Astrocyte (in vitro differentiated cells and primary cell): Measurements from ENCODE around the gene PKD1L1. TPM values are rescaled to one million over a fixed set of nuclear protein-coding genes. Genes with fewer than 3 reads are reported as not detected.

Source experiments
- DNase-seq: peaks from one replicate; pipeline ENCODE4 v3.0.0-alpha.2; 2010; ENCODE audit warnings: low read depth
- FAIRE-seq: peaks from 2 replicates; lab custom pipeline; 2011; peaks lifted over from hg19 to GRCh38; lab: Jason Lieb, UNC
- H2AFZ ChIP-seq: 2 replicates; pipeline ENCODE4 v1.6.0; 2012; ENCODE audit warnings: low read depth, low read length, inconsistent platforms
- H3K27ac ChIP-seq: 2 replicates; pipeline ENCODE4 v1.5.1; 2011; ENCODE audit warnings: low read depth, low read length, inconsistent platforms
- H3K27me3 ChIP-seq: 2 replicates; pipeline ENCODE4 v1.6.0; 2011; ENCODE audit warnings: low read length, inconsistent platforms; ENCODE audit not compliant: insufficient read depth
- H3K36me3 ChIP-seq: 2 replicates; pipeline ENCODE4 v1.5.1; 2011; ENCODE audit warnings: low read length, inconsistent platforms; ENCODE audit not compliant: insufficient read depth
- H3K4me1 ChIP-seq: 2 replicates; pipeline ENCODE4 v1.5.1; 2011; ENCODE audit warnings: low read length, inconsistent platforms; ENCODE audit not compliant: insufficient read depth
- H3K4me2 ChIP-seq: 2 replicates; pipeline ENCODE4 v1.6.0; 2012; ENCODE audit warnings: low read length, inconsistent platforms
- H3K4me3 ChIP-seq: 2 replicates; pipeline ENCODE4 v1.5.1; 2011; ENCODE audit warnings: low read depth, mild to moderate bottlenecking, low read length, inconsistent platforms; ENCODE audit not compliant: insufficient read depth
- H3K79me2 ChIP-seq: 2 replicates; pipeline ENCODE4 v1.6.0; 2012; ENCODE audit warnings: mild to moderate bottlenecking, low read length, inconsistent platforms; ENCODE audit not compliant: insufficient read depth
- H3K9ac ChIP-seq: 2 replicates; pipeline ENCODE4 v1.6.0; 2012; ENCODE audit warnings: mild to moderate bottlenecking, low read length, inconsistent platforms
- H3K9me3 ChIP-seq: 2 replicates; pipeline ENCODE4 v1.5.1; 2012; ENCODE audit warnings: low read depth, mild to moderate bottlenecking, low read length, inconsistent platforms; ENCODE audit not compliant: insufficient read depth
- H4K20me1 ChIP-seq: 2 replicates; pipeline ENCODE4 v1.6.0; 2012; ENCODE audit warnings: low read length, inconsistent platforms; ENCODE audit not compliant: insufficient read depth
- H3K27ac Mint-ChIP-seq: one replicate; pipeline ENCODE4 v1.8.0; 2021; ENCODE audit warnings: mild to moderate bottlenecking, mixed read lengths; ENCODE audit not compliant: unreplicated experiment
- H3K27me3 Mint-ChIP-seq: one replicate; pipeline ENCODE4 v1.8.0; 2021; ENCODE audit warnings: low read depth, mixed read lengths; ENCODE audit not compliant: unreplicated experiment
- H3K36me3 Mint-ChIP-seq: one replicate; pipeline ENCODE4 v1.8.0; 2021; ENCODE audit warnings: low read depth, mixed read lengths; ENCODE audit not compliant: unreplicated experiment
- H3K4me1 Mint-ChIP-seq: one replicate; pipeline ENCODE4 v1.8.0; 2021; ENCODE audit warnings: low read depth, mixed read lengths; ENCODE audit not compliant: unreplicated experiment
- H3K4me3 Mint-ChIP-seq: one replicate; pipeline ENCODE4 v1.8.0; 2021; ENCODE audit warnings: mild to moderate bottlenecking, moderate library complexity, mixed read lengths; ENCODE audit not compliant: unreplicated experiment
- H3K9me3 Mint-ChIP-seq: one replicate; pipeline ENCODE4 v1.8.0; 2021; ENCODE audit warnings: mild to moderate bottlenecking, mixed read lengths; ENCODE audit not compliant: unreplicated experiment
- CTCF ChIP-seq: IDR thresholded peaks from 2 replicates; pipeline ENCODE4 v1.5.1; 2011; ENCODE audit warnings: low read depth, mild to moderate bottlenecking, inconsistent platforms, low read length, moderate library complexity; ENCODE audit not compliant: insufficient read depth
- EZH2 ChIP-seq: IDR thresholded peaks from 2 replicates; pipeline ENCODE4 v1.6.1; 2012; ENCODE audit warnings: mild to moderate bottlenecking, low read length, inconsistent platforms; ENCODE audit not compliant: insufficient read depth
- total RNA-seq: library from RNA; stranded (reverse); gene quantifications from 2 replicates; pipeline ENCODE4 v1.2.1, GENCODE V29; 2021

PKD1L1 gene
- total RNA-seq, 1 donor from 2014 or later = 0.39 TPM

- peaks cover 3% of the 10 kb centered on the region for H3K4me1 ChIP-seq
- no peak for DNase-seq
- FAIRE-seq = no peak
- no peak overlapping the region for H2AFZ ChIP-seq
- Mint-ChIP-seq H3K4me3 (no peak overlapping the region), H3K27me3 (no peaks in the 10 kb centered on the region), H3K4me1 (peaks cover 3% of the 10 kb centered on the region), H3K36me3 (peaks cover 6% of the 10 kb centered on the region), H3K9me3 (no peaks in the 10 kb centered on the region), H3K27ac (no peak overlapping the region)
- H3K79me2 ChIP-seq = no peaks in the 10 kb centered on the region
- no peaks in the 10 kb centered on the region for H3K9me3 ChIP-seq
- H3K9ac ChIP-seq = no peak overlapping the region
- TF ChIP-seq EZH2 = no peak
- no peak for TF ChIP-seq CTCF
- no peak overlapping the region for H3K4me2 ChIP-seq
- no peaks in the 10 kb centered on the region for H4K20me1 ChIP-seq
- no peak overlapping the region for H3K27ac ChIP-seq
- no peak overlapping the region for H3K4me3 ChIP-seq
- H3K27me3 ChIP-seq = no peaks in the 10 kb centered on the region
- H3K36me3 ChIP-seq = no peaks in the 10 kb centered on the region
Observed at GRCh38 chr7:47875998-47876744, 72.1 kb downstream of the PKD1L1 start.

GRCh38 chr7:47875406-47875805, 72.9 kb downstream of the PKD1L1 start:
- no peaks in the 10 kb centered on the region for H3K79me2 ChIP-seq
- H3K36me3 ChIP-seq = no peaks in the 10 kb centered on the region
- H3K27ac Mint-ChIP-seq = no peak overlapping the region
- H3K27ac ChIP-seq = no peak overlapping the region
- H3K4me2 ChIP-seq = no peak overlapping the region
- peaks cover 6% of the 10 kb centered on the region for H3K36me3 Mint-ChIP-seq
- no peaks in the 10 kb centered on the region for H3K9me3 Mint-ChIP-seq
- no peak overlapping the region for H3K4me3 ChIP-seq
- no peak overlapping the region for H3K9ac ChIP-seq
- DNase-seq (no peak), FAIRE-seq (no peak)
- peaks cover 3% of the 10 kb centered on the region for H3K4me1 ChIP-seq
- TF ChIP-seq EZH2 (no peak), CTCF (no peak)
- no peaks in the 10 kb centered on the region for H3K9me3 ChIP-seq
- H3K27me3 ChIP-seq = no peaks in the 10 kb centered on the region
- H3K27me3 Mint-ChIP-seq = no peaks in the 10 kb centered on the region
- H4K20me1 ChIP-seq = no peaks in the 10 kb centered on the region
- no peak overlapping the region for H2AFZ ChIP-seq
- no peak overlapping the region for H3K4me3 Mint-ChIP-seq
- H3K4me1 Mint-ChIP-seq = peaks cover 3% of the 10 kb centered on the region

- no peaks in the 10 kb centered on the region for H4K20me1 ChIP-seq
- no peak overlapping the region for H3K27ac Mint-ChIP-seq
Observed at GRCh38 chr7:47873762-47874161, 74.5 kb downstream of the PKD1L1 start.

More at GRCh38 chr7:47873762-47874161, 74.5 kb downstream of the PKD1L1 start:
- Mint-ChIP-seq H3K36me3 (peaks cover 6% of the 10 kb centered on the region), H3K9me3 (no peaks in the 10 kb centered on the region), H3K4me3 (peak overlapping the region; percentile 12), H3K27me3 (no peaks in the 10 kb centered on the region), H3K4me1 (peaks cover 3% of the 10 kb centered on the region)
- Histone ChIP-seq H3K27me3 (no peaks in the 10 kb centered on the region), H2AFZ (no peak overlapping the region), H3K4me3 (no peak overlapping the region), H3K4me2 (no peak overlapping the region), H3K27ac (no peak overlapping the region), H3K79me2 (no peaks in the 10 kb centered on the region), H3K36me3 (no peaks in the 10 kb centered on the region), H3K9ac (no peak overlapping the region), H3K9me3 (no peaks in the 10 kb centered on the region), H3K4me1 (peaks cover 3% of the 10 kb centered on the region)
- FAIRE-seq = no peak
- TF ChIP-seq EZH2 (no peak), CTCF (no peak)
- peak; percentile 48 for DNase-seq
